Measurements from ENCODE around the gene CDR2. TPM values are rescaled to one million over a fixed set of nuclear protein-coding genes. Genes with fewer than 3 reads are reported as not detected.

Gene CDR2
- total RNA-seq, 1 donor from 2014 or later = 18.9 TPM

GRCh38 chr16:22360963-22361659 is 13.3 kb downstream of the CDR2 start:
- Mint-ChIP-seq H3K4me3 (no peak overlapping the region), H3K27ac (no peak overlapping the region), H3K36me3 (peaks cover 38% of the 10 kb centered on the region), H3K9me3 (no peaks in the 10 kb centered on the region), H3K27me3 (no peaks in the 10 kb centered on the region), H3K4me1 (ENCODE audit: unreplicated experiment) (peaks cover 2% of the 10 kb centered on the region)
- DNase-seq (ENCODE audit: extremely low spot score, unreplicated experiment) = no peak
- no peak for TF ChIP-seq CTCF (conservative IDR thresholded peaks at IDR 0.05)

- no peak for TF ChIP-seq CTCF (conservative IDR thresholded peaks at IDR 0.05)
- no peak for DNase-seq (ENCODE audit: extremely low spot score, unreplicated experiment)
- H3K4me1 Mint-ChIP-seq (ENCODE audit: unreplicated experiment) = no peaks in the 10 kb centered on the region
- H3K9me3 Mint-ChIP-seq = no peaks in the 10 kb centered on the region
- H3K4me3 Mint-ChIP-seq = no peak overlapping the region
- no peak overlapping the region for H3K27ac Mint-ChIP-seq
- peaks cover 31% of the 10 kb centered on the region for H3K36me3 Mint-ChIP-seq
- H3K27me3 Mint-ChIP-seq = no peaks in the 10 kb centered on the region
These were observed 14.7 kb downstream of the CDR2 start for GRCh38 chr16:22359679-22360078.

GRCh38 chr16:22358000-22358399 is 16.4 kb downstream of the CDR2 start:
- H3K27me3 Mint-ChIP-seq = no peaks in the 10 kb centered on the region
- peaks cover 21% of the 10 kb centered on the region for H3K36me3 Mint-ChIP-seq
- no peaks in the 10 kb centered on the region for H3K9me3 Mint-ChIP-seq
- DNase-seq (ENCODE audit: extremely low spot score, unreplicated experiment) = no peak
- no peak overlapping the region for H3K27ac Mint-ChIP-seq
- H3K4me1 Mint-ChIP-seq (ENCODE audit: unreplicated experiment) = peaks cover 10% of the 10 kb centered on the region
- no peak overlapping the region for H3K4me3 Mint-ChIP-seq
- no peak for TF ChIP-seq CTCF (conservative IDR thresholded peaks at IDR 0.05)

- no peak for DNase-seq (ENCODE audit: extremely low spot score, unreplicated experiment)
- Mint-ChIP-seq H3K27ac (no peak overlapping the region), H3K27me3 (no peaks in the 10 kb centered on the region), H3K9me3 (no peaks in the 10 kb centered on the region), H3K4me1 (ENCODE audit: unreplicated experiment) (peaks cover 10% of the 10 kb centered on the region), H3K36me3 (peaks cover 20% of the 10 kb centered on the region), H3K4me3 (no peak overlapping the region)
- no peak for TF ChIP-seq CTCF (conservative IDR thresholded peaks at IDR 0.05)
These were observed 16.8 kb downstream of the CDR2 start for GRCh38 chr16:22357635-22357971.

GRCh38 chr16:22356930-22357634 is 17.3 kb downstream of the CDR2 start:
- Mint-ChIP-seq H3K27me3 (no peaks in the 10 kb centered on the region), H3K36me3 (peaks cover 15% of the 10 kb centered on the region), H3K4me3 (no peak overlapping the region), H3K9me3 (no peaks in the 10 kb centered on the region), H3K4me1 (ENCODE audit: unreplicated experiment) (peaks cover 10% of the 10 kb centered on the region), H3K27ac (no peak overlapping the region)
- TF ChIP-seq CTCF (conservative IDR thresholded peaks at IDR 0.05) = no peak
- no peak for DNase-seq (ENCODE audit: extremely low spot score, unreplicated experiment)
